HG03108 (cell line): ENCODE data around the gene TEX264.

Experiments
- ATAC-seq: cut with Tn5 transposase; IDR thresholded peaks from one replicate; pipeline ENCODE4 v1.9.1; 2021; ENCODE audit warnings: moderate library complexity; ENCODE audit not compliant: unreplicated experiment

Gene TEX264

GRCh38 chr3:51691949-51692348, 20.9 kb downstream of the TEX264 start:
- ATAC-seq, result no peak

GRCh38 chr3:51692980-51693395, 21.9 kb downstream of the TEX264 start:
- ATAC-seq, result no peak

- no peak for ATAC-seq
These were observed 25.9 kb downstream of the TEX264 start for GRCh38 chr3:51696954-51697353.

- no peak for ATAC-seq
These were observed 27.2 kb downstream of the TEX264 start for GRCh38 chr3:51698209-51698608.

- ATAC-seq, result no peak
These were observed 29.4 kb downstream of the TEX264 start for GRCh38 chr3:51700403-51700802.

- no peak for ATAC-seq
These were observed 31.1 kb downstream of the TEX264 start for GRCh38 chr3:51702156-51702555.

GRCh38 chr3:51703068-51703760, 32.2 kb downstream of the TEX264 start:
- no peak for ATAC-seq

DNA sequence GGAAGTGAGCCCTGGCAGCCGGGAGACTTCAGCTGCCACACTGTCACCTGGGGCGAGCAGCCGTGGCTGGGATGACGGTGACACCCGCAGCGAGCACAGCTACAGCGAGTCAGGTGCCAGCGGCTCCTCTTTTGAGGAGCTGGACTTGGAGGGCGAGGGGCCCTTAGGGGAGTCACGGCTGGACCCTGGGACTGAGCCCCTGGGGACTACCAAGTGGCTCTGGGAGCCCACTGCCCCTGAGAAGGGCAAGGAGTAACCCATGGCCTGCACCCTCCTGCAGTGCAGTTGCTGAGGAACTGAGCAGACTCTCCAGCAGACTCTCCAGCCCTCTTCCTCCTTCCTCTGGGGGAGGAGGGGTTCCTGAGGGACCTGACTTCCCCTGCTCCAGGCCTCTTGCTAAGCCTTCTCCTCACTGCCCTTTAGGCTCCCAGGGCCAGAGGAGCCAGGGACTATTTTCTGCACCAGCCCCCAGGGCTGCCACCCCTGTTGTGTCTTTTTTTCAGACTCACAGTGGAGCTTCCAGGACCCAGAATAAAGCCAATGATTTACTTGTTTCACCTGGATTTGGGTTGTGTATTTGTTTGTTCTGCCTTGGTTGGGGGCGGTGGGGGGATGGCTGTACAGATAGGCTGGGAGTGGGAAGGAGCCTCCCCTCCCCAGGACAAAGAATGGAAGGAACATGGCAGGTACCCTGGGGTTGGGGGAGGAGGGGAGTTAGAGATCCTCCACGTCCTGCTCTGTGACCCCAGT, 32.9 kb downstream of the TEX264 start:
- ATAC-seq, result no peak

DNA sequence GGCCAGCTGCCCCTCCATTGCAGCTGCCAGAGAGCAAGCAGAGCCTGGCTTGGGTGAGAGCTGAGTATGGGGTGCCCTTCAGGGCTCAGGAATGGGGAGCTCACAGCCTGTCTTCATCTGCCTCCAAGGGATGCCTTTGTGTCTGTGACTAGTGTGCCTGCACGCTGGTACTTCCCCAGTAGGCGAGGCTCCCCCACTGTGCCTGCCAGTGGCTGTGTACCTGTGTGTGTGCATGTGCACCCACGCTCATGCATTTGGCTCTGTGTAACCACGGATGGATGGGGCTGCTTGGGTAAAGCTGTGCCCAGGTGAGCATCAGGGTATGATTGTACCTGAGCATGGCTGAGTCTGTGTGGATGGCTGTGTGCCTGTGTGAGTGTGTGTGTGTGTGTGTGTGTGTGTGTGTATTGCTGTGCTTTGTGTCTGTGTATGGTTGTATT, 33.5 kb downstream of the TEX264 start:
- ATAC-seq, result no peak

- ATAC-seq, result no peak
These were observed 34.4 kb downstream of the TEX264 start for GRCh38 chr3:51705276-51706020.

- ATAC-seq, result no peak
These were observed 35.0 kb downstream of the TEX264 start for GRCh38 chr3:51706021-51706485.

GRCh38 chr3:51706788-51707731, 36.0 kb downstream of the TEX264 start, which contains the start of gene GRM2:
GRM2 (plus strand) TSS chr3:51707068; CDS start chr3:51708984, 1,916 bp downstream.
- ATAC-seq, result no peak

DNA sequence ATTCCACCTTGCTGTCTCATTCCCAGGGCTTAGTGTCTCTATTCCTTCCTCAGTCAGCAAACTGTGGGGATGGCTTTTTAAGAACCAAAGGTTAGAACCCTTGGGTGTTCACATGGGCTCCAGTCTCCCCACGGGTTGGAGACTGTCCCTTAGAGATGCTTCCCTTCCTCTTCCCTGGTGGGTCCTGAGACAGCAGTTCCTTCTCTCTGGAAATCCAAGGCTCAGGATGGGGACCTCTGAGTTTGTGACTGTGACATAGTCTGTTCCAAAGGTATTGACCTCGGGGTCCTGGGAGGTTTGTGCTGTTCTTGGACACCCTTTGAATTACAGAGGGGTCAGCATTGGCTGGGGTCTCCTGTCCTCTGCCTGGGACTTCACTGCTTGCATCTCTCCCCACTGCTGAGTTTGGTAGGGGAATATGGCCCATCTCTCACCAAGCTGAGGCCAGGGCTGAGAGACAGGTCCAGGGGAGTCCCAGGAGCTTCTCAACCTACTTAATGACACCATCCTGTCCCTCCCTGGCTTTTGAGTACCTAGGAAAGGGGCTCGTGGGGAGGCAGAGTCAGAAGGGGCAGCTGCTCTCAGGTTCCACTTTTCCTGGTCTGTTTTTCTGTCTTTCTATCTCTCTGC, 37.3 kb downstream of the TEX264 start:
- ATAC-seq, result no peak

DNA sequence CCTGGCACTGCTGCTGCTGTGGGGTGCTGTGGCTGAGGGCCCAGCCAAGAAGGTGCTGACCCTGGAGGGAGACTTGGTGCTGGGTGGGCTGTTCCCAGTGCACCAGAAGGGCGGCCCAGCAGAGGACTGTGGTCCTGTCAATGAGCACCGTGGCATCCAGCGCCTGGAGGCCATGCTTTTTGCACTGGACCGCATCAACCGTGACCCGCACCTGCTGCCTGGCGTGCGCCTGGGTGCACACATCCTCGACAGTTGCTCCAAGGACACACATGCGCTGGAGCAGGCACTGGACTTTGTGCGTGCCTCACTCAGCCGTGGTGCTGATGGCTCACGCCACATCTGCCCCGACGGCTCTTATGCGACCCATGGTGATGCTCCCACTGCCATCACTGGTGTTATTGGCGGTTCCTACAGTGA, 38.0 kb downstream of the TEX264 start:
- no peak for ATAC-seq

DNA sequence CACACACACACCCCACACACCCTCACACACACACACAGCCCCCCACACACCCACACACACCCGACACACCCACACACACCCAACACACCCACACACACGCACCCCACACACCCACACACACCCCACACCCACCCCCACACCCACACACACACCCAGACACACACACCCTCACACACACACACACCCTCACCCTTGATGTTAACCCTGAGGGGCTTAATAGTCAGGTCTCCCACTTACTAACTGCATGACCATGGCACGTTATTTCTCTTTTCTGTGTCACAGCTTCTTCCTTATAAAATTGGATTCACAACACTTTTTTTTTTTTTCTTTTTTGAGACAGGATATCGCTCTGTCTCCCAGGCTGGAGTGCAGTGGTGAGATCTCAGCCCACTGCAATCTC, 38.6 kb downstream of the TEX264 start:
- no peak for ATAC-seq

DNA sequence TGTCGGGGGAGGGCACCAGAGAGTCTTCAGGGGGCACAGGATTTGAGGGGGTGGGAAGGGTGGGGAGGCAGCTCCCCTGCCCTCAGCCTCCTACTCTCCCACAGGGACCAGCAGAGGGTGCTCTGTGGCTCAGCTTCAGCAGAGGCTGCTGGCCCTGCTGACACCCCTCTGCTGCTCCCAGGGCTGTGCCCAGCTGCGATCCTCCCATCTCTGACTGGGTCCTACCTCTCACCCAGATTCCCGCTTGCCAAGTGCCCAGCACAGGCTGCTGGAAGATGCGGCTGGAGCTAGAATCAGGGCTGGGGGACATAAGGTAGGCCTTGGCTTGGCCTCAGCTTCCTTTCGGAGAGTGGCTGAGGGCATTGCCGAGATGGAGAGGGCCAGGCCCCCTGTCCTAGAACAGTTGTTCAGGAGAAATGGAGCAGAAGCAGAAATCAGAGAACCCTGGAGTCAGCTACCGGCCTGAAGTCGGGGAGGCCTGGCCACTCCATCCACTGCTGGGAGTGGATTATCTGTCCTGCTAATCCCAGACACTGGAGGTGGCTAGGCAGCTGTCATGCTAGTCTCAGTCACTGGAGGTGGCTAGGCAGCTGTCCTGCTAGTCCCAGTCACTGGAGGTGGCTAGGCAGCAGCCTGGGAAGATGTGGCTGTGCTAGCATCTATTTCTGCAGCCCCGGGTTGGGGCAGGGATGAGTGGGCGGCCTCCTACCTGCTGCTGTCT, 39.7 kb downstream of the TEX264 start:
- ATAC-seq, result no peak

DNA sequence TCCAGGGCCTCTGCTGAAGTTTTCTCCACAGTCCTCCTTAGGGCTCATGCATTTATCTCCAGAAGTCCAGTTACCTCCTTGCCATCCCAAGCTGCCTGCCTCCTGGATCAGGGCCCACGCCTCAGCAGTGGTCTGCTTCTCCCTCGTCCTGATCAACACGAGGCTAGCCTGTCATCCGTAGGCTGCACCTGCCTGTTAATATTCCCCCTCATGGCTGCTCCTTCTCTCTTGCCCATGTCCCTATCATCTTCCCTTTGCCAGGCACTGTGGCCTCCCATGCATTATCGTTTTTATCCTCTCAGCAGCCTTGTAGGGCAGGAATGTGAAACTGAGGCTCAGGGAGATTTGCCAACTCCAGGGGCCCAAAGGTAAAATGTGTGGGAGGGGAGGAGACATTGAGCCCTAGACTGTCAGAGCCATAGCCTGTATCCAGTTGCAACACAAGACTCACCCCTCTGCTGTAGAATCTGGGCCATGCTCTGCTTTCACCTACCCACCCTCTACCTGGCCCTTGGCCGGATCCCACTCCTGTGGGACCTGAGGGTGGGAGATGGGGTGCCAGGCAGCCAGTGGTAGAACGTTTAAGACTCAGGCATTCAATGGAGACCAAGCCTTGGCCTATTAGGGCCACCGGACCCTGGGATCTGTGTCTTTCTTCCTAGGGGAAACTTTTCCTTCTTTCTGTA, 40.4 kb downstream of the TEX264 start:
- ATAC-seq, result no peak

DNA sequence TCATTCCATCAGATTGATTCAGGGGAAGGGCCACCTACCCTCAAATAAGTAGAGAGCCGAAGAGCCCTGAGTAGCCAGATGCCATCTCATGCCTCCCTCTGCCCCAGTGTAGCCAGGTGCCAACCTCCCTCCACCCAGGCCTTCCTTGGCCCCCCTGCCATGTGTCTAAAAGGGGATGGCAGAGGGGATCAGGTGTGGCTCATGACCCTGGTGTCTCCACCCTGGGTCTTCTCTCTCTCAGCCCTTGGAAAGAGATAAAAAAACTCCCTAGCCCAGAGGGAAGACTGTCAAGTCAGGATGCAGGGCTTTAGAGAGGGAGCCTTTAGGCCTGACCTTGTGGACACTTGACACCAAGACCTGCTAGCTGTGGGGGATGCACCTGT, 41.0 kb downstream of the TEX264 start:
- ATAC-seq, result no peak

- no peak for ATAC-seq
These were observed 41.5 kb downstream of the TEX264 start for GRCh38 chr3:51712511-51712931.
